ENCODE data around the gene LY6G6C. TPM values are rescaled to one million over a fixed set of nuclear protein-coding genes. Genes with fewer than 3 reads are reported as not detected.

The LY6G6C gene
- total and polyA plus RNA-seq, 2 donors (not counting 1 experiment from before 2014, with no cell fraction given), result 0.13 TPM; not detected in 1

DNA sequence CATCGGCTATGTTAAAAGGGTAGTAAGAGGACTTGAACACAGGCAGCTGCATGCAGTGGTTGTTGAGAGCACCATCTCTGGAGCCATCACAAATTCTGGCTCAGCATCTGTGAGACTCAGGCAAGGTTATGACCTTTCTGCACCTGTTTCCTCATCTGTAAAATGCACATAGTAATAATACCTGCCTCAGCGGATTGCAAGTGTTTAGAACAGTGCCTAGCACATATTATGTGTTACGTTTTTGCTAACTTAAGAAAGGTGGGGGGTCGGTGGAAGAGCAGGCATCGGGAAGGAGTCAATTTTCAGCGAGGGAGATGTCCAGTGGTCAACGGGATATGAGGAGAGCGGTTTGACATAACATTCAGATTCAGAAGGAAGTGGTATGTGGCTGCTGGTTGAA is 43.6 kb downstream of the LY6G6C start:
- Mint-ChIP-seq H3K9me3 (ENCODE audit: insufficient read depth) (no peaks in the 10 kb centered on the region), H3K27ac (no peak overlapping the region), H3K27me3 (no peaks in the 10 kb centered on the region), H3K4me3 (no peak overlapping the region), H3K4me1 (peaks cover 42% of the 10 kb centered on the region)
- Histone ChIP-seq H3K9me3 (ENCODE audit: control extremely low read depth in 1 of 3, control insufficient read depth in 2 of 3, insufficient read depth in 1 of 3, low read length in 2 of 3) (no peaks in the 10 kb centered on the region), H3K4me1 (ENCODE audit: control insufficient read depth in 2 of 2, insufficient read depth in 2 of 2, low read length in 2 of 2) (peaks cover 16 to 36% of the 10 kb centered on the region in 2 donors), H3K4me2 (replicated peaks; ENCODE audit: low read depth, low read length, poor library complexity, severe bottlenecking) (no peak overlapping the region), H3K4me3 (ENCODE audit: control extremely low read depth in 1 of 5, extremely low read depth in 1 of 5, insufficient read depth in 1 of 5, low read depth in 2 of 5, low read length in 4 of 5) (no peak overlapping the region), H3K27me3 (replicated peaks in 1 of 4; ENCODE audit: control extremely low read depth in 1 of 4, control insufficient read depth in 3 of 4, insufficient read depth in 4 of 4, low read length in 3 of 4) (no peaks in the 10 kb centered on the region), H3K27ac (ENCODE audit: low read length in 2 of 2) (no peak overlapping the region), H3K79me2 (ENCODE audit: control insufficient read depth, insufficient read depth, low read length) (no peaks in the 10 kb centered on the region), H3K9ac (ENCODE audit: low read length) (no peak overlapping the region), H3K36me3 (replicated peaks in 1 of 2; ENCODE audit: control extremely low read depth in 1 of 2, control insufficient read depth in 1 of 2, extremely low read depth in 1 of 2, insufficient read depth in 2 of 2, low read length in 1 of 2) (peaks cover 0 to 2% of the 10 kb centered on the region in 2 experiments), H4K20me1 (ENCODE audit: control insufficient read depth, insufficient read depth, low read length, poor library complexity, severe bottlenecking) (no peaks in the 10 kb centered on the region), H2AFZ (ENCODE audit: insufficient read depth, low read depth, low read length, poor library complexity, severe bottlenecking) (no peak overlapping the region)
- ATAC-seq (ENCODE audit: low read depth), result no peak
- ChIA-PET POLR2A (interaction anchor here (0.6 kb wide), 1 partner anchor 109 kb away, joined by 5 read pairs; no protein-coding TSS in a partner anchor), CTCF (interaction anchor here (0.5 to 3.3 kb wide), 6 partner anchors 50 to 211 kb away, joined by 3 to 15 read pairs (median 5); no protein-coding TSS in a partner anchor)
- TF ChIP-seq EZH2 (IDR thresholded peaks at IDR 0.05; ENCODE audit: borderline replicate concordance, insufficient read depth, low read depth, low read length, poor library complexity, severe bottlenecking), result no peak
- TF ChIP-seq, protein P1, sequence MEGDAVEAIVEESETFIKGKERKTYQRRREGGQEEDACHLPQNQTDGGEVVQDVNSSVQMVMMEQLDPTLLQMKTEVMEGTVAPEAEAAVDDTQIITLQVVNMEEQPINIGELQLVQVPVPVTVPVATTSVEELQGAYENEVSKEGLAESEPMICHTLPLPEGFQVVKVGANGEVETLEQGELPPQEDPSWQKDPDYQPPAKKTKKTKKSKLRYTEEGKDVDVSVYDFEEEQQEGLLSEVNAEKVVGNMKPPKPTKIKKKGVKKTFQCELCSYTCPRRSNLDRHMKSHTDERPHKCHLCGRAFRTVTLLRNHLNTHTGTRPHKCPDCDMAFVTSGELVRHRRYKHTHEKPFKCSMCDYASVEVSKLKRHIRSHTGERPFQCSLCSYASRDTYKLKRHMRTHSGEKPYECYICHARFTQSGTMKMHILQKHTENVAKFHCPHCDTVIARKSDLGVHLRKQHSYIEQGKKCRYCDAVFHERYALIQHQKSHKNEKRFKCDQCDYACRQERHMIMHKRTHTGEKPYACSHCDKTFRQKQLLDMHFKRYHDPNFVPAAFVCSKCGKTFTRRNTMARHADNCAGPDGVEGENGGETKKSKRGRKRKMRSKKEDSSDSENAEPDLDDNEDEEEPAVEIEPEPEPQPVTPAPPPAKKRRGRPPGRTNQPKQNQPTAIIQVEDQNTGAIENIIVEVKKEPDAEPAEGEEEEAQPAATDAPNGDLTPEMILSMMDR (IDR thresholded peaks at IDR 0.05), result no peak
- no peak for DNase-seq
- intact Hi-C loops (cut with micrococcal nuclease), result no loop called here
- WGBS (ENCODE audit: insufficient coverage), result 74% methylated on average over 7 of the region's 8 CpGs

GRCh38 chr6:31676904-31677303 is 44.6 kb downstream of the LY6G6C start:
- H3K27ac Mint-ChIP-seq, result no peak overlapping the region
- H3K9ac ChIP-seq (ENCODE audit: low read length), result no peak overlapping the region

More at GRCh38 chr6:31676904-31677303, 44.6 kb downstream of the LY6G6C start:
- H4K20me1 ChIP-seq (ENCODE audit: control insufficient read depth, insufficient read depth, low read length, poor library complexity, severe bottlenecking), result no peaks in the 10 kb centered on the region
- no peak overlapping the region for H2AFZ ChIP-seq (ENCODE audit: insufficient read depth, low read depth, low read length, poor library complexity, severe bottlenecking)
- H3K9me3 ChIP-seq (ENCODE audit: control extremely low read depth in 1 of 3, control insufficient read depth in 2 of 3, insufficient read depth in 1 of 3, low read length in 2 of 3), result no peaks in the 10 kb centered on the region
- no peak overlapping the region for H3K4me3 Mint-ChIP-seq
- H3K4me3 ChIP-seq (ENCODE audit: control extremely low read depth in 1 of 5, extremely low read depth in 1 of 5, insufficient read depth in 1 of 5, low read depth in 2 of 5, low read length in 4 of 5), result no peak overlapping the region
- no peak overlapping the region for H3K27ac ChIP-seq (ENCODE audit: low read length in 2 of 2)
- H3K4me1 Mint-ChIP-seq, result peaks cover 39% of the 10 kb centered on the region
- ChIA-PET CTCF (interaction anchor here (1.6 to 3.3 kb wide), 2 partner anchors 126 to 187 kb away, joined by 7 to 11 read pairs; no protein-coding TSS in a partner anchor), POLR2A (no interaction called here)
- no peaks in the 10 kb centered on the region for H3K27me3 ChIP-seq (replicated peaks in 1 of 4; ENCODE audit: control extremely low read depth in 1 of 4, control insufficient read depth in 3 of 4, insufficient read depth in 4 of 4, low read length in 3 of 4)
- no peak for TF ChIP-seq EZH2 (IDR thresholded peaks at IDR 0.05; ENCODE audit: borderline replicate concordance, insufficient read depth, low read depth, low read length, poor library complexity, severe bottlenecking)
- TF ChIP-seq, protein P1 (IDR thresholded peaks at IDR 0.05), result no peak
- intact Hi-C loops (cut with micrococcal nuclease), result no loop called here
- H3K27me3 Mint-ChIP-seq, result no peaks in the 10 kb centered on the region
- DNase-seq (no peak), ATAC-seq (ENCODE audit: low read depth) (no peak)
- no peaks in the 10 kb centered on the region for H3K9me3 Mint-ChIP-seq (ENCODE audit: insufficient read depth)
- H3K4me1 ChIP-seq (ENCODE audit: control insufficient read depth in 2 of 2, insufficient read depth in 2 of 2, low read length in 2 of 2), result peaks cover 15 to 29% of the 10 kb centered on the region in 2 donors
- whole genome bisulfite sequencing (ENCODE audit: insufficient coverage), result 92% methylated on average over 2 of the region's 6 CpGs
- no peaks in the 10 kb centered on the region for H3K79me2 ChIP-seq (ENCODE audit: control insufficient read depth, insufficient read depth, low read length)
- no peak overlapping the region for H3K4me2 ChIP-seq (replicated peaks; ENCODE audit: low read depth, low read length, poor library complexity, severe bottlenecking)
- H3K36me3 ChIP-seq (replicated peaks in 1 of 2; ENCODE audit: control extremely low read depth in 1 of 2, control insufficient read depth in 1 of 2, extremely low read depth in 1 of 2, insufficient read depth in 2 of 2, low read length in 1 of 2), result peaks cover 5 to 7% of the 10 kb centered on the region in 2 experiments
